GM12801 (cell line): Measurements from ENCODE around the gene IQSEC2.

ENCODE experiments used
- TF ChIP-seq, protein P1 (sequence below): IDR thresholded peaks from one replicate; pipeline ENCODE4 v1.5.1; 2011; ENCODE audit warnings: control low read depth; ENCODE audit not compliant: insufficient read length; ENCODE audit errors: extremely low read depth

The IQSEC2 gene

DNA sequence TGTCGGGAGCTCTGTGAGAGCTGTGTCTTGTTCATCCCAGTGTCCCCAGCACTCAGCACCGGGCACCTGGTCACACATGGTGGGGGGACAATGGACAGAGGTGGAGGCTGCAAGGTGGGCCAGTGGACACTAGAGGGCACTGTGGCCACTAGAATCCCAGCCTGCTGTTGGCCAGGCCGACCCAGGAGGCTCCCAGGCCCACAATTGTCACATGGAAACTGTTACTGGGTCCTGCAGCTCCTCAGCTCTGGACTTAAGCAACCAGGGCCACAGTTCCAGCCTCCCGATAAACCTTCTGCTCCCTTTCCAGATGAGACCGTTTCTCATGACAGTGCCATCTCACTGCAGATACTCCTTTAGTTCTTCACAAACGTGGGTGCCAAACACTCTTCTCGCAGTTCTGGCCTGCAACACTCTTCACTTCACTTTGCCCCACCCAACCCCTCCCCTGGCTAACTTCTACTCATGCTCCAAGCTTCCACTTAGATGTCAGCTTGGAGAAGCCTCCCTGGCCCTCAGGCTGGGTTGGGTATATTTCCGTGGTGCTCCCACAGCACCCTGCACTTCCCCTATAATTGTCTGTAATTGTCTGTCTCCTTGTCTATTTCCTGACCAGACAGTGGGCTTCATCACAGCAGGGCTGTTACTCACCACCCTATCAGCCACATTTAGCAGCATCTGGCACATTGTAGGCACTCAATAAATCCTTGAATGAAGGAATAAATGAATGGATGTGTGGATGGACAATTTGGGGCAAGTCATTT, 3.5 kb upstream of the IQSEC2 start:
- TF ChIP-seq, protein P1, sequence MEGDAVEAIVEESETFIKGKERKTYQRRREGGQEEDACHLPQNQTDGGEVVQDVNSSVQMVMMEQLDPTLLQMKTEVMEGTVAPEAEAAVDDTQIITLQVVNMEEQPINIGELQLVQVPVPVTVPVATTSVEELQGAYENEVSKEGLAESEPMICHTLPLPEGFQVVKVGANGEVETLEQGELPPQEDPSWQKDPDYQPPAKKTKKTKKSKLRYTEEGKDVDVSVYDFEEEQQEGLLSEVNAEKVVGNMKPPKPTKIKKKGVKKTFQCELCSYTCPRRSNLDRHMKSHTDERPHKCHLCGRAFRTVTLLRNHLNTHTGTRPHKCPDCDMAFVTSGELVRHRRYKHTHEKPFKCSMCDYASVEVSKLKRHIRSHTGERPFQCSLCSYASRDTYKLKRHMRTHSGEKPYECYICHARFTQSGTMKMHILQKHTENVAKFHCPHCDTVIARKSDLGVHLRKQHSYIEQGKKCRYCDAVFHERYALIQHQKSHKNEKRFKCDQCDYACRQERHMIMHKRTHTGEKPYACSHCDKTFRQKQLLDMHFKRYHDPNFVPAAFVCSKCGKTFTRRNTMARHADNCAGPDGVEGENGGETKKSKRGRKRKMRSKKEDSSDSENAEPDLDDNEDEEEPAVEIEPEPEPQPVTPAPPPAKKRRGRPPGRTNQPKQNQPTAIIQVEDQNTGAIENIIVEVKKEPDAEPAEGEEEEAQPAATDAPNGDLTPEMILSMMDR: no peak

- TF ChIP-seq, protein P1: no peak
Measured at GRCh38 chrX:53283567-53283966, 2.2 kb upstream of the IQSEC2 start.

DNA sequence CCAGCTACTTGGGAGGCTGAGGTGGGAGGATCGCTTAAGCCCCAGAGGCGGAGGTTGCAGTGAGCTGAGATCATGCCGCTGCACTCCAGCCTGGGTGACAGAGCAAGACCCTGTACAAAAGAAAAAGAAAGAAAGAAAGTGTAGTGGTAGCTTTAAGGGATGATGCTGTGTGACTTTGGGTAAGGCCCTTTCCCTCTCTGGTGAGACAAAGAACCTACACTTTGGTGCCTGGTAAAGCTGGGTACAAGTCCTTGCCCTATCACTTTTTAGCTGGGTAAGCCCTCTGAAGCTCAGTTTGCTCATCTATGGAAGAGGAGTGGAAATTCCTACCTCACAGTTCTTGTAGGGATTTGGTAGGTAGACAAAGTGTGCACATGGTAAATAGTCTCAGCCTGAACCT, 1.7 kb upstream of the IQSEC2 start:
- TF ChIP-seq, protein P1: no peak

GRCh38 chrX:53281963-53282695, 745 bp upstream of the IQSEC2 start:
- TF ChIP-seq, protein P1: no peak

GRCh38 chrX:53280331-53281320, 758 bp downstream of the IQSEC2 start:
- TF ChIP-seq, protein P1: no peak

DNA sequence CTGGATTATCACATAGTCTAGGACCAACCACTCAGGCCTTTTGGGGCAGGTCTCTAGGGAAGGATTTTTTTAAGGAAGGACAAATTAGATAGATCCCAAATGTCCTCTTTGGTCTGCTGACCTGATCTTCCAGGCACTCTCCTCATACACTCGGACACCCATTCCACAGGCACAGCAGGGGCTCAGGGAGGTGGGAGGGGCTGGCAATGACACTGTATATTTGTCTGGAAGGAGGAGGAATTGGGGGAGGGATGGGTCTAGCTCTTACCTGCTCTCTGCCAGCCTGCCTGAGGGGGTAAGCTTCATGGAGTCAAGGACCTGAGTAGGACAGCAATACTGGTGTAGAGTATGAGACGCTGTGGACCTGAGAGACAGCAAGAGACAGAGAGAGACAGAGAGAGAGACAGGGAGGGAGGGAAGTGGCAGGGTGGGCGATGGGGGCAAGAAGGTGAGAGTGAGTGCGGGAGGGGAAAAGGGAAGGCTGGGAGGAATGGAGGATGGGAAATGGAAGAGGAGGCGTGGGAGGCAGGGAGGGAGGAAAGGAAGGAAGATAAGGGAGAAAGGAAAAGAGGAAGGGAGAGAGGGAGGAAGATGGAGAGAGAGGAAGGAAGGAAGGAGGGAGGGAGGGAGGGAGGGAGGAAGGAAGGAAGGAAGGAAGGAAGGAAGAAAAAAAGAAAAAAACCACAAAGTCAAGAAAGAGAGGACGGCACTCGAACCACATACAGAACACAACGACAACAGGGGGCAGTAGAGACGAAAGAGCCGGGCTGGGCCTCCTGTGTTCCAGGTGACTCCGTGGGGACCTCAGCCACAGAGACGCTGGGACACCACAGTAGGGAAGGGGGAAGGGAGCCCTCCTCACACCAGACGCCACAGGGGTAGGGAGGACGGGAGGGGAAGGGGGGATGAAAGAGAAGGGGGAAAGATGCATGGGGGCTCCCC, 1.8 kb downstream of the IQSEC2 start:
- TF ChIP-seq, protein P1: no peak
